ENCODE measurements around the gene KIF13A. TPM values are rescaled to one million over a fixed set of nuclear protein-coding genes. Genes with fewer than 3 reads are reported as not detected.
A peak's percentile ranks its signal among the peaks of the same experiment; 100 is the strongest.

KIF13A gene
- total and polyA plus RNA-seq, 10 of the 15 experiments (the other 5 are each of a cell fraction or from before 2014, with no cell fraction given): 0.02 to 0.26 (median 0.13) TPM; not detected in 2

DNA sequence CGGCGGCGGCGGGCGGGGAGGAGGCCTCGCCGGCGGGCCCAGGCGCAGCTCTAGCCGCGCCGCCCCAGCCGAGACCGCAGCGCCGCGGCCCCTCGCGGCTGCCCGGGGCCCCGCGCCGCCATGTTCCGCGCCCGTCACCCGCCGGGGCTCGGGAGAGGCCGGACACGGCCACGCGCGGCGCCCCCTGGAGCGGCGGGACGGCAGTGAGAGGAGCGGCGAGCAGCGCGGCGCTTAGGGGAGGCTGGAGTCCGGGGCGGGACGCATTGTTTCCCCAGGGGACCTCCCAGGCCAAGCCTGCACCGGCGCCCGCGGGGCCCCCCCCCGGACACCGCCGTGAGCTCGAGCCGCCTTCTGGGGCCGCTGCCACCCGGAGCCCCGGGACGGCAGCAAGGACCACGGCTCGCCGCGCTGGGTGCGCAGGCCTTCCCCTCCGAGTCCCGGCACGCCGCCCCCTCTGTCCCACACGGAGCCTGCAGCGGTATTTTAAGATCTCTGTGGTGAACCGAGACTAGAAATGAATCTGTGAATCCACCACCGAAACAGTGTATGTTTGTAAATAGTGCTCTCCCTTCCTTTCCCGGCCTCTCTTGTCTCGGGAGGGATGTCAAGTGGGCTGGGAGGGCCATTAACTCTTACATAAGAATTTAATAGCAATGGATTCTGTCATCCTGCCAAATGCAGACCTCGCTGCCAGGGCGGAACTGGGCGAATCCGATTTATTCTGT lies 424 bp upstream of the KIF13A start (continued):
- TF ChIP-seq RELA (IDR thresholded peaks at IDR 0.05; ENCODE audit: borderline replicate concordance, partially characterized antibody) (no peak), EED (IDR thresholded peaks at IDR 0.05; ENCODE audit: low read depth) (peak; percentile 69), STAT3 (IDR thresholded peaks at IDR 0.05; ENCODE audit: low read depth, low read length) (no peak), SREBF1 (IDR thresholded peaks at IDR 0.05; ENCODE audit: low read length) (no peak), BCL11A (IDR thresholded peaks at IDR 0.05; ENCODE audit: low read depth, low read length) (peak; percentile 54; the same call in 1 of the 2 replicates), ZNF274 (IDR thresholded peaks at IDR 0.05; ENCODE audit: insufficient read depth, insufficient read length) (no peak), POLR2A (IDR thresholded peaks at IDR 0.05; ENCODE audit: low read depth, low read length) (0 out of 2 replicates have a peak, but pooled peaks have one; percentile 22), EZH2 (IDR thresholded peaks at IDR 0.05; ENCODE audit: borderline replicate concordance, control insufficient read depth, low read depth, low read length) (no peak), GATAD2B (conservative IDR thresholded peaks at IDR 0.05; ENCODE audit: low read depth) (peak; percentile 44; the same call in 1 of the 2 replicates), RUNX3 (IDR thresholded peaks at IDR 0.05; ENCODE audit: low read length) (peak; percentile 92), ZNF217 (IDR thresholded peaks at IDR 0.05) (no peak), LARP7 (IDR thresholded peaks at IDR 0.05) (no peak; the same call in 1 of the 2 replicates), CHD2 (IDR thresholded peaks at IDR 0.05; ENCODE audit: borderline replicate concordance, low read depth, low read length) (no peak), IKZF2 (IDR thresholded peaks at IDR 0.05) (peak in 1 of 2 experiments; percentile 52; a peak in 1 of 4 replicates), FOXK2 (IDR thresholded peaks at IDR 0.05) (no peak), MEF2A (IDR thresholded peaks at IDR 0.05; ENCODE audit: insufficient read depth, low read depth, low read length) (peak; percentile 93), IRF4 (IDR thresholded peaks at IDR 0.05; ENCODE audit: low read depth, low read length) (0 out of 2 replicates have a peak, but pooled peaks have one; percentile 32), PAX5 (IDR thresholded peaks at IDR 0.05; ENCODE audit: borderline replicate concordance, low read depth, low read length) (peak; percentile 46; the same call in 1 of the 2 replicates)
- TF ChIP-seq, protein P1, sequence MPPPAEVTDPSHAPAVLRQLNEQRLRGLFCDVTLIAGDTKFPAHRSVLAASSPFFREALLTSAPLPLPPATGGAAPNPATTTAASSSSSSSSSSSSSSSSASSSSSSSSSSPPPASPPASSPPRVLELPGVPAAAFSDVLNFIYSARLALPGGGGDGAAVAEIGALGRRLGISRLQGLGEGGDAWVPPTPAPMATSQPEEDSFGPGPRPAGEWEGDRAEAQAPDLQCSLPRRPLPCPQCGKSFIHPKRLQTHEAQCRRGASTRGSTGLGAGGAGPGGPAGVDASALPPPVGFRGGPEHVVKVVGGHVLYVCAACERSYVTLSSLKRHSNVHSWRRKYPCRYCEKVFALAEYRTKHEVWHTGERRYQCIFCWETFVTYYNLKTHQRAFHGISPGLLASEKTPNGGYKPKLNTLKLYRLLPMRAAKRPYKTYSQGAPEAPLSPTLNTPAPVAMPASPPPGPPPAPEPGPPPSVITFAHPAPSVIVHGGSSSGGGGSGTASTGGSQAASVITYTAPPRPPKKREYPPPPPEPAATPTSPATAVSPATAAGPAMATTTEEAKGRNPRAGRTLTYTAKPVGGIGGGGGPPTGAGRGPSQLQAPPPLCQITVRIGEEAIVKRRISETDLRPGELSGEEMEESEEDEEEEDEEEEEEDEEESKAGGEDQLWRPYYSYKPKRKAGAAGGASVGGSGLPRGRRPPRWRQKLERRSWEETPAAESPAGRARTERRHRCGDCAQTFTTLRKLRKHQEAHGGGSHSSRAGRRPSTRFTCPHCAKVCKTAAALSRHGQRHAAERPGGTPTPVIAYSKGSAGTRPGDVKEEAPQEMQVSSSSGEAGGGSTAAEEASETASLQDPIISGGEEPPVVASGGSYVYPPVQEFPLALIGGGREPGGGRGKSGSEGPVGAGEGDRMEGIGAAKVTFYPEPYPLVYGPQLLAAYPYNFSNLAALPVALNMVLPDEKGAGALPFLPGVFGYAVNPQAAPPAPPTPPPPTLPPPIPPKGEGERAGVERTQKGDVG (CRISPR knock-in tag; IDR thresholded peaks at IDR 0.05): no peak
- TF ChIP-seq, protein P2, sequence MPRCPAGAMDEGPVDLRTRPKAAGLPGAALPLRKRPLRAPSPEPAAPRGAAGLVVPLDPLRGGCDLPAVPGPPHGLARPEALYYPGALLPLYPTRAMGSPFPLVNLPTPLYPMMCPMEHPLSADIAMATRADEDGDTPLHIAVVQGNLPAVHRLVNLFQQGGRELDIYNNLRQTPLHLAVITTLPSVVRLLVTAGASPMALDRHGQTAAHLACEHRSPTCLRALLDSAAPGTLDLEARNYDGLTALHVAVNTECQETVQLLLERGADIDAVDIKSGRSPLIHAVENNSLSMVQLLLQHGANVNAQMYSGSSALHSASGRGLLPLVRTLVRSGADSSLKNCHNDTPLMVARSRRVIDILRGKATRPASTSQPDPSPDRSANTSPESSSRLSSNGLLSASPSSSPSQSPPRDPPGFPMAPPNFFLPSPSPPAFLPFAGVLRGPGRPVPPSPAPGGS (IDR thresholded peaks at IDR 0.05; ENCODE audit: borderline replicate concordance, insufficient read depth, low read depth, low read length, poor library complexity, severe bottlenecking): no peak
- TF ChIP-seq, protein P3, sequence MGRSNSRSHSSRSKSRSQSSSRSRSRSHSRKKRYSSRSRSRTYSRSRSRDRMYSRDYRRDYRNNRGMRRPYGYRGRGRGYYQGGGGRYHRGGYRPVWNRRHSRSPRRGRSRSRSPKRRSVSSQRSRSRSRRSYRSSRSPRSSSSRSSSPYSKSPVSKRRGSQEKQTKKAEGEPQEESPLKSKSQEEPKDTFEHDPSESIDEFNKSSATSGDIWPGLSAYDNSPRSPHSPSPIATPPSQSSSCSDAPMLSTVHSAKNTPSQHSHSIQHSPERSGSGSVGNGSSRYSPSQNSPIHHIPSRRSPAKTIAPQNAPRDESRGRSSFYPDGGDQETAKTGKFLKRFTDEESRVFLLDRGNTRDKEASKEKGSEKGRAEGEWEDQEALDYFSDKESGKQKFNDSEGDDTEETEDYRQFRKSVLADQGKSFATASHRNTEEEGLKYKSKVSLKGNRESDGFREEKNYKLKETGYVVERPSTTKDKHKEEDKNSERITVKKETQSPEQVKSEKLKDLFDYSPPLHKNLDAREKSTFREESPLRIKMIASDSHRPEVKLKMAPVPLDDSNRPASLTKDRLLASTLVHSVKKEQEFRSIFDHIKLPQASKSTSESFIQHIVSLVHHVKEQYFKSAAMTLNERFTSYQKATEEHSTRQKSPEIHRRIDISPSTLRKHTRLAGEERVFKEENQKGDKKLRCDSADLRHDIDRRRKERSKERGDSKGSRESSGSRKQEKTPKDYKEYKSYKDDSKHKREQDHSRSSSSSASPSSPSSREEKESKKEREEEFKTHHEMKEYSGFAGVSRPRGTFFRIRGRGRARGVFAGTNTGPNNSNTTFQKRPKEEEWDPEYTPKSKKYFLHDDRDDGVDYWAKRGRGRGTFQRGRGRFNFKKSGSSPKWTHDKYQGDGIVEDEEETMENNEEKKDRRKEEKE (IDR thresholded peaks at IDR 0.05): no peak

Data from GM12878 (cell line).